ENCODE measurements around the gene PLEKHS1.

Gene PLEKHS1

GRCh38 chr10:113711142-113711541 lies 40.3 kb upstream of the PLEKHS1 start:
- DNase-seq (ENCODE audit: extremely low read depth, low read depth): no peak
- no peak overlapping the region for H3K4me3 ChIP-seq (replicated peaks; ENCODE audit: low read depth, low read length)
- TF ChIP-seq, protein P1, sequence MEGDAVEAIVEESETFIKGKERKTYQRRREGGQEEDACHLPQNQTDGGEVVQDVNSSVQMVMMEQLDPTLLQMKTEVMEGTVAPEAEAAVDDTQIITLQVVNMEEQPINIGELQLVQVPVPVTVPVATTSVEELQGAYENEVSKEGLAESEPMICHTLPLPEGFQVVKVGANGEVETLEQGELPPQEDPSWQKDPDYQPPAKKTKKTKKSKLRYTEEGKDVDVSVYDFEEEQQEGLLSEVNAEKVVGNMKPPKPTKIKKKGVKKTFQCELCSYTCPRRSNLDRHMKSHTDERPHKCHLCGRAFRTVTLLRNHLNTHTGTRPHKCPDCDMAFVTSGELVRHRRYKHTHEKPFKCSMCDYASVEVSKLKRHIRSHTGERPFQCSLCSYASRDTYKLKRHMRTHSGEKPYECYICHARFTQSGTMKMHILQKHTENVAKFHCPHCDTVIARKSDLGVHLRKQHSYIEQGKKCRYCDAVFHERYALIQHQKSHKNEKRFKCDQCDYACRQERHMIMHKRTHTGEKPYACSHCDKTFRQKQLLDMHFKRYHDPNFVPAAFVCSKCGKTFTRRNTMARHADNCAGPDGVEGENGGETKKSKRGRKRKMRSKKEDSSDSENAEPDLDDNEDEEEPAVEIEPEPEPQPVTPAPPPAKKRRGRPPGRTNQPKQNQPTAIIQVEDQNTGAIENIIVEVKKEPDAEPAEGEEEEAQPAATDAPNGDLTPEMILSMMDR (IDR thresholded peaks at IDR 0.05; ENCODE audit: low read depth, low read length, missing control alignments): no peak

DNA sequence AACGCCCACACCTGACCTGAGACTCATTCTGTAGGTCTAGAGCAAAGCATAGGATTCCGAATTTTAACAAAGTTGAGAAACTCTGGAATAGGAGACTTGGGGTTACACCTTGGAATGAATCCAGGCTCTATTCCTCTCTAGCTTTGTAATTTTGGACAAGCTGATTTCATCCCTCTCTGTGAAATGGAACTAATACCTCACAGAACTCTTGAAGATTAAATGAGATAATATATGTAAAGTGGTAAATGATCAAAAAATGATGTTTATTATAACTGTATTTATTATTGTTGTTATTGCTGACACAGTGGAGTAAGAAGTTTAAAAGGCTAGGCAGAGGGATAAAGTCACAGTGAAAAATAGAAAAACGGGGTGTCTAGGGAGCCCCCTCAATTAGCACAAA lies 39.5 kb upstream of the PLEKHS1 start:
- TF ChIP-seq, protein P1 (IDR thresholded peaks at IDR 0.05; ENCODE audit: low read depth, low read length, missing control alignments): no peak
- no peak for DNase-seq (ENCODE audit: extremely low read depth, low read depth)
- no peak overlapping the region for H3K4me3 ChIP-seq (replicated peaks; ENCODE audit: low read depth, low read length)

DNA sequence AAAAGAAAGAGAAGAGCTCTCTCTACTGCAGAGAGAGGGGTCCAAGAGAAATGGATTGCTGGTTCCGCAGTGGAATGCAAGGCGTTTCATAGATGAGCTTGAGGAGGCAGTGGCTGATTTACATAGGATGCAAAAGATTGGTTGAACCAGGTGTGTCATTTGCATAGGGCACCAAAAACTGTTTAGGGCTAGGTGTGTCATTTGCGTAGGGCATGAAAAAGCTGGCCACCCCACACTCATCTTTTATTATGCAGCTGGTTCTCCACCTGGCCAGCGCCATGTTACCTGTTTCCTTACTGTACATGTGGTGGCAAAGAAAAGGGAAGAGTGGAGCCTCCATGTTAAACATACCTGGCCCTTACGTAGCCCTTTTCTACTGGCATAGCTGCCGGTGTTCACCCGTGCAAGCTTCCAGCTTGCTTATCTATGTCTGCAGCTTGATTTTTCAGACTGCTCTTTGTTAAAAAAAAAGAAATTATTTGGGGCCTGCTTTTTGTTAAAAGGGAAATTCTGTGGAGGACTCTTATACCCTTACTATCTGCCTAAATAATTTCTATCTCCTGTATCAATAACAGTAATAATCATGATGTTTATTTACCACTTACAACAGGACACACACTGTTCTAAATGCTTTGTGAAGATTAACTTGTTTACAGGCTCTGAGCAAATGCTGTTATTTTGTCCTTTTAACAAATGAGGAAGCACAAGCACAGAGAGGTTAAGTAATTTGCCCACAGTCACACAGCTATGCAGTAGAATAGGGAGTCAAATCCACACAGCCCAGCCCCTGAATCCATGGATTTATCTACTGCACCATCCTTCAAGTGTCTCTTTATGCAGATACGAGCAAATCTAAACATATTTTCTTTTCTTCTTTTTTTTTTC lies 38.5 kb upstream of the PLEKHS1 start:
- no peak for DNase-seq (ENCODE audit: extremely low read depth, low read depth)
- H3K4me3 ChIP-seq (replicated peaks; ENCODE audit: low read depth, low read length): no peak overlapping the region
- TF ChIP-seq, protein P1 (IDR thresholded peaks at IDR 0.05; ENCODE audit: low read depth, low read length, missing control alignments): no peak

- no peak overlapping the region for H3K4me3 ChIP-seq (replicated peaks; ENCODE audit: low read depth, low read length)
- TF ChIP-seq, protein P1 (IDR thresholded peaks at IDR 0.05; ENCODE audit: low read depth, low read length, missing control alignments): no peak
- DNase-seq (ENCODE audit: extremely low read depth, low read depth): no peak
Observed at GRCh38 chr10:113713640-113713982, 37.9 kb upstream of the PLEKHS1 start.

DNA sequence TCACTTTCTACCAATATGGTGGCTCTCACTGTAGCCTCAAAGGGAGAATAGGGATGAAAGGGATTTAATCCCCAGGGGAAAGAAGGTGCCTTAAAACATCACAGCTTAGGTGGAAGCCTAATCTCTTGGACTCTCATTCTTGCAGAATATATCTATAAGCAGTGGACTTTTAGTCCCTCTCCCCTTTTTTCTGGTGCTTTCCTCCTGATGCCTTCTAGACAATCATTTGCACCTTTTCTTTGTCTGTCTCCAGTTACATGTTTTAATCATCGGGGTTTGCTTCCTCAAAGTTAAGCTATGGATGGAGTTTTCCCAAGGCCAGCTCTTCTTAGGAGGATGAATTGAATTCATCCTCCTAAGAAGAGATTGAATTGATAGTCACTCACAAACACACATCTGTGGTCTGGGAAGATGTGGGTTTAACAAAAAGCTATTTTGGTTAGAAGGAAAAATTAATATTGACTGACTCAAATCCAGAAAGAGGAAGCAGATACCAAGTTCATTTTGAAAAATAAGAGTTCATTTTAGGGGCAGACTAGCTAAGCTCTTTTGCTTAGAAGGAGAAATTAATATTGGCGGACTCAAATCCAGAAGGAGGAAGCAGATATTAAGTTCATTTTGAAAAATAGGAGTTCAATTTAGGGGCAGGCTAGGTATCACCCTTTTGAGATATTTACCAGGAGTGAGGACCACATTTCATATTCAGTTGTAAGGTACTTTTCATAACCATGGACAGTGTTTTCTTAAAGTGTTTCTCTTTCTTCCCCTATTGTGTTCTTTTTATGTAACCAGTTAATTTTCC lies 35.2 kb upstream of the PLEKHS1 start:
- TF ChIP-seq, protein P1 (IDR thresholded peaks at IDR 0.05; ENCODE audit: low read depth, low read length, missing control alignments): no peak
- DNase-seq (ENCODE audit: extremely low read depth, low read depth): no peak
- no peak overlapping the region for H3K4me3 ChIP-seq (replicated peaks; ENCODE audit: low read depth, low read length)

- DNase-seq (ENCODE audit: extremely low read depth, low read depth): no peak
- TF ChIP-seq, protein P1 (IDR thresholded peaks at IDR 0.05; ENCODE audit: low read depth, low read length, missing control alignments): no peak
- no peak overlapping the region for H3K4me3 ChIP-seq (replicated peaks; ENCODE audit: low read depth, low read length)
Observed at GRCh38 chr10:113718969-113719822, 32.3 kb upstream of the PLEKHS1 start.

Measured in HFF-Myc (cell line).